ENCODE data around the gene TMEM151B. TPM values are rescaled to one million over a fixed set of nuclear protein-coding genes. Genes with fewer than 3 reads are reported as not detected.
"Not testable (repeated sequence)": the region's sequence is repeated elsewhere in the genome, so short reads cannot be mapped to it uniquely, and the experiment has no call there.

The TMEM151B gene
- total and polyA plus RNA-seq, 2 donors (not counting 1 experiment from before 2014, with no cell fraction given), result 0.01 to 0.10 TPM

GRCh38 chr6:44315951-44316350 is 45.7 kb downstream of the TMEM151B start:
- peaks cover 7 to 9% of the 10 kb centered on the region in 2 donors for H3K4me1 ChIP-seq (ENCODE audit: control insufficient read depth in 2 of 2, insufficient read depth in 2 of 2, low read length in 2 of 2)
- no peak overlapping the region for H2AFZ ChIP-seq (ENCODE audit: insufficient read depth, low read depth, low read length, poor library complexity, severe bottlenecking)
- no peak overlapping the region for H3K9ac ChIP-seq (ENCODE audit: low read length)
- ChIA-PET POLR2A (no interaction called here), CTCF (interaction anchor here (1.0 kb wide), 1 partner anchor 23 kb away, joined by 3 read pairs; no protein-coding TSS in a partner anchor)
- H3K9me3 Mint-ChIP-seq (ENCODE audit: insufficient read depth), result no peaks in the 10 kb centered on the region
- no peaks in the 10 kb centered on the region for H4K20me1 ChIP-seq (ENCODE audit: control insufficient read depth, insufficient read depth, low read length, poor library complexity, severe bottlenecking)
- H3K27me3 Mint-ChIP-seq, result peaks cover 29% of the 10 kb centered on the region
- no peak overlapping the region for H3K27ac ChIP-seq (ENCODE audit: low read length in 2 of 2)
- H3K4me3 Mint-ChIP-seq, result no peak overlapping the region
- DNase-seq (no peak), ATAC-seq (ENCODE audit: low read depth) (no peak)
- no peak overlapping the region for H3K4me2 ChIP-seq (replicated peaks; ENCODE audit: low read depth, low read length, poor library complexity, severe bottlenecking)
- peaks cover 0 to 6% (median 0%) of the 10 kb centered on the region in 3 donors for H3K9me3 ChIP-seq (ENCODE audit: control extremely low read depth in 1 of 3, control insufficient read depth in 2 of 3, insufficient read depth in 1 of 3, low read length in 2 of 3)
- TF ChIP-seq CTCF (IDR thresholded peaks at IDR 0.05), result no peak
- no peak overlapping the region for H3K4me3 ChIP-seq (ENCODE audit: control extremely low read depth in 1 of 5, extremely low read depth in 1 of 5, insufficient read depth in 1 of 5, low read depth in 2 of 5, low read length in 4 of 5)
- no peak overlapping the region for H3K27ac Mint-ChIP-seq
- H3K27me3 ChIP-seq (replicated peaks in 1 of 4; ENCODE audit: control extremely low read depth in 1 of 4, control insufficient read depth in 3 of 4, insufficient read depth in 4 of 4, low read length in 3 of 4), result peaks cover 0 to 12% (median 9%) of the 10 kb centered on the region in 4 experiments
- intact Hi-C loops (cut with micrococcal nuclease), result no loop called here
- peaks cover 17% of the 10 kb centered on the region for H3K79me2 ChIP-seq (ENCODE audit: control insufficient read depth, insufficient read depth, low read length)
- WGBS (ENCODE audit: insufficient coverage), result no CpG with 5 or more reads among the region's 5 CpGs
- H3K4me1 Mint-ChIP-seq, result peaks cover 17% of the 10 kb centered on the region
- peaks cover 0 to 9% of the 10 kb centered on the region in 2 experiments for H3K36me3 ChIP-seq (replicated peaks in 1 of 2; ENCODE audit: control extremely low read depth in 1 of 2, control insufficient read depth in 1 of 2, extremely low read depth in 1 of 2, insufficient read depth in 2 of 2, low read length in 1 of 2)

DNA sequence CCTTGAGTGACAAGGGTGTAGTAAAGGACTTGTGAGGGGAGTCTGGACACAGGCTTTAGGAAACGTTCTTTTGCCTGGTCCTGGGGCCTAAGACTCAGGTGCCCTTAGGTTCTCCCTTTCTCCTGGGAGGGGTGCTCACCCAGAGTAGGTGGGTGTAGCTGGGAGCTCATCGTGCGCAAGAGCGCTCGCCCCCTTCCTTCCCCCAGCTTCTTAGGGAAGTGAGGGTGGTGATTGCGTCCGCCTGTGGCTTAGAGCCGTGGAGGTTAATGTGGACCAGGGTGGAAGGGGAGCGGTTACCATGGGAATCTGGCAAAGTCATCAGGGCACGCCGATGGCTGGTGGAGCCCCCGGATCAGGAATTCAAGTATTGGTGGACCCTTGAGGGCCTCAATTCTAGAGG is 46.2 kb downstream of the TMEM151B start:
- Mint-ChIP-seq H3K27me3 (peaks cover 31% of the 10 kb centered on the region), H3K4me1 (peaks cover 16% of the 10 kb centered on the region), H3K9me3 (ENCODE audit: insufficient read depth) (no peaks in the 10 kb centered on the region), H3K4me3 (no peak overlapping the region), H3K27ac (no peak overlapping the region)
- peaks cover 7 to 9% of the 10 kb centered on the region in 2 donors for H3K4me1 ChIP-seq (ENCODE audit: control insufficient read depth in 2 of 2, insufficient read depth in 2 of 2, low read length in 2 of 2)
- H3K27ac ChIP-seq (ENCODE audit: low read length in 2 of 2), result no peak overlapping the region
- ATAC-seq (ENCODE audit: low read depth) (no peak), DNase-seq (no peak)
- no peak overlapping the region for H3K4me2 ChIP-seq (replicated peaks; ENCODE audit: low read depth, low read length, poor library complexity, severe bottlenecking)
- POLR2A ChIA-PET, result no interaction called here
- no peak overlapping the region for H3K4me3 ChIP-seq (ENCODE audit: control extremely low read depth in 1 of 5, extremely low read depth in 1 of 5, insufficient read depth in 1 of 5, low read depth in 2 of 5, low read length in 4 of 5)
- no peak overlapping the region for H2AFZ ChIP-seq (ENCODE audit: insufficient read depth, low read depth, low read length, poor library complexity, severe bottlenecking)
- intact Hi-C loops (cut with micrococcal nuclease), result no loop called here
- H3K9me3 ChIP-seq (ENCODE audit: control extremely low read depth in 1 of 3, control insufficient read depth in 2 of 3, insufficient read depth in 1 of 3, low read length in 2 of 3), result peaks cover 0 to 6% (median 0%) of the 10 kb centered on the region in 3 donors
- peaks cover 0 to 12% (median 9%) of the 10 kb centered on the region in 4 experiments for H3K27me3 ChIP-seq (replicated peaks in 1 of 4; ENCODE audit: control extremely low read depth in 1 of 4, control insufficient read depth in 3 of 4, insufficient read depth in 4 of 4, low read length in 3 of 4)
- no peak overlapping the region for H3K9ac ChIP-seq (ENCODE audit: low read length)
- peaks cover 0 to 4% of the 10 kb centered on the region in 2 experiments for H3K36me3 ChIP-seq (replicated peaks in 1 of 2; ENCODE audit: control extremely low read depth in 1 of 2, control insufficient read depth in 1 of 2, extremely low read depth in 1 of 2, insufficient read depth in 2 of 2, low read length in 1 of 2)
- TF ChIP-seq CTCF (IDR thresholded peaks at IDR 0.05) (no peak), EZH2 (IDR thresholded peaks at IDR 0.05; ENCODE audit: borderline replicate concordance, insufficient read depth, low read depth, low read length, poor library complexity, severe bottlenecking) (no peak)
- peaks cover 14% of the 10 kb centered on the region for H3K79me2 ChIP-seq (ENCODE audit: control insufficient read depth, insufficient read depth, low read length)
- CTCF ChIA-PET, result interaction anchor here (1.0 kb wide), 1 partner anchor 22 kb away, joined by 3 read pairs; no protein-coding TSS in a partner anchor
- 67% methylated on average over 1 of the region's 12 CpGs for WGBS (ENCODE audit: insufficient coverage)
- H4K20me1 ChIP-seq (ENCODE audit: control insufficient read depth, insufficient read depth, low read length, poor library complexity, severe bottlenecking), result no peaks in the 10 kb centered on the region

GRCh38 chr6:44317136-44317631 is 46.9 kb downstream of the TMEM151B start:
- ATAC-seq (ENCODE audit: low read depth); H3K4me1 ChIP-seq (ENCODE audit: control insufficient read depth in 2 of 2, insufficient read depth in 2 of 2, low read length in 2 of 2); H3K4me3 Mint-ChIP-seq; H3K36me3 ChIP-seq (replicated peaks in 1 of 2; ENCODE audit: control extremely low read depth in 1 of 2, control insufficient read depth in 1 of 2, extremely low read depth in 1 of 2, insufficient read depth in 2 of 2, low read length in 1 of 2); H4K20me1 ChIP-seq (ENCODE audit: control insufficient read depth, insufficient read depth, low read length, poor library complexity, severe bottlenecking); H3K27ac Mint-ChIP-seq; H3K4me2 ChIP-seq (replicated peaks; ENCODE audit: low read depth, low read length, poor library complexity, severe bottlenecking); H3K9me3 ChIP-seq (ENCODE audit: control extremely low read depth in 1 of 3, control insufficient read depth in 2 of 3, insufficient read depth in 1 of 3, low read length in 2 of 3); intact Hi-C loops (cut with micrococcal nuclease); H3K4me1 Mint-ChIP-seq; H3K4me3 ChIP-seq (ENCODE audit: control extremely low read depth in 1 of 5, extremely low read depth in 1 of 5, insufficient read depth in 1 of 5, low read depth in 2 of 5, low read length in 4 of 5); DNase-seq; POLR2A ChIA-PET; H3K9ac ChIP-seq (ENCODE audit: low read length); H3K79me2 ChIP-seq (ENCODE audit: control insufficient read depth, insufficient read depth, low read length); H2AFZ ChIP-seq (ENCODE audit: insufficient read depth, low read depth, low read length, poor library complexity, severe bottlenecking); H3K27ac ChIP-seq (ENCODE audit: low read length in 2 of 2); H3K9me3 Mint-ChIP-seq (ENCODE audit: insufficient read depth): not testable (repeated sequence)
- peaks cover 0 to 12% (median 9%) of the 10 kb centered on the region in 4 experiments for H3K27me3 ChIP-seq (replicated peaks in 1 of 4; ENCODE audit: control extremely low read depth in 1 of 4, control insufficient read depth in 3 of 4, insufficient read depth in 4 of 4, low read length in 3 of 4)
- 82% methylated on average over 5 of the region's 9 CpGs for WGBS (ENCODE audit: insufficient coverage)
- CTCF ChIA-PET, result interaction anchor here (1.0 kb wide), 1 partner anchor 22 kb away, joined by 3 read pairs; no protein-coding TSS in a partner anchor
- peaks cover 31% of the 10 kb centered on the region for H3K27me3 Mint-ChIP-seq
